RWPE2 (cell line): Measurements from ENCODE around the gene RUNX3.

Source experiments
- ATAC-seq: fragments of 200-7000 bp; cut with Tn5 transposase; 3 replicates; pipeline ENCODE4 v1.9.1; 2021; ENCODE audit warnings: low read depth
- DNase-seq: peaks from one replicate; pipeline ENCODE4 v3.0.0-alpha.2; 2020; ENCODE audit warnings: low spot score
- H3K27ac ChIP-seq: fragments of 450-650 bp; 2 replicates; pipeline ENCODE4 v1.5.1; 2017; ENCODE audit warnings: mild to moderate bottlenecking; ENCODE audit not compliant: poor library complexity, severe bottlenecking
- H3K27me3 ChIP-seq: fragments of 250-450 bp; sonication (Bioruptor Pico); 2 replicates; pipeline ENCODE4 v1.5.1; 2021; ENCODE audit warnings: mild to moderate bottlenecking, moderate library complexity; ENCODE audit not compliant: insufficient read depth, poor library complexity, severe bottlenecking
- H3K36me3 ChIP-seq: fragments of 250-450 bp; sonication (Bioruptor Pico); 2 replicates; pipeline ENCODE4 v1.5.1; 2020; ENCODE audit warnings: low read depth, mild to moderate bottlenecking, moderate library complexity
- H3K4me1 ChIP-seq: fragments of 250-450 bp; sonication (Bioruptor Pico); 2 replicates; pipeline ENCODE4 v1.5.1; 2021; ENCODE audit warnings: mild to moderate bottlenecking, moderate library complexity; ENCODE audit not compliant: insufficient read depth, poor library complexity, severe bottlenecking
- H3K4me3 ChIP-seq: fragments of 250-450 bp; sonication (Bioruptor Pico); 2 replicates; pipeline ENCODE4 v1.5.1; 2021; ENCODE audit warnings: mild to moderate bottlenecking, moderate library complexity; ENCODE audit not compliant: severe bottlenecking
- H3K9me3 ChIP-seq: fragments of 250-450 bp; sonication (Bioruptor Pico); 2 replicates; pipeline ENCODE4 v1.5.1; 2021; ENCODE audit warnings: mild to moderate bottlenecking, moderate library complexity; ENCODE audit not compliant: severe bottlenecking
- CTCF ChIP-seq: fragments of 450-650 bp; IDR thresholded peaks from one replicate; pipeline ENCODE4 v1.5.1; 2017; ENCODE audit warnings: mild to moderate bottlenecking, moderate library complexity; ENCODE audit not compliant: poor library complexity, severe bottlenecking

RUNX3 gene

GRCh38 chr1:24872061-24872850 is 57.8 kb downstream of the RUNX3 start:
- Histone ChIP-seq H3K27me3 (no peaks in the 10 kb centered on the region), H3K4me1 (no peaks in the 10 kb centered on the region), H3K9me3 (no peaks in the 10 kb centered on the region), H3K4me3 (no peak overlapping the region), H3K36me3 (no peaks in the 10 kb centered on the region), H3K27ac (no peak overlapping the region)
- ATAC-seq, result no peak
- no peak for TF ChIP-seq CTCF
- DNase-seq, result peak; percentile 36

- H3K27ac ChIP-seq, result no peak overlapping the region
- H3K9me3 ChIP-seq, result no peaks in the 10 kb centered on the region
- no peaks in the 10 kb centered on the region for H3K4me1 ChIP-seq
- TF ChIP-seq CTCF, result no peak
- H3K27me3 ChIP-seq, result no peaks in the 10 kb centered on the region
- H3K4me3 ChIP-seq, result no peak overlapping the region
- ATAC-seq, result no peak
- DNase-seq, result peak; percentile 23
- H3K36me3 ChIP-seq, result no peaks in the 10 kb centered on the region
Observed at GRCh38 chr1:24871306-24871901, 58.7 kb downstream of the RUNX3 start.

- H3K36me3 ChIP-seq, result no peaks in the 10 kb centered on the region
- H3K4me1 ChIP-seq, result no peaks in the 10 kb centered on the region
- H3K9me3 ChIP-seq, result no peaks in the 10 kb centered on the region
- TF ChIP-seq CTCF, result no peak
- ATAC-seq (no peak), DNase-seq (peak; percentile 45)
- no peak overlapping the region for H3K4me3 ChIP-seq
- no peaks in the 10 kb centered on the region for H3K27me3 ChIP-seq
- H3K27ac ChIP-seq, result no peak overlapping the region
Observed at GRCh38 chr1:24870551-24871195, 59.4 kb downstream of the RUNX3 start.

- Histone ChIP-seq H3K27me3 (no peaks in the 10 kb centered on the region), H3K4me3 (no peak overlapping the region), H3K36me3 (no peaks in the 10 kb centered on the region), H3K9me3 (no peaks in the 10 kb centered on the region), H3K27ac (no peak overlapping the region), H3K4me1 (no peaks in the 10 kb centered on the region)
- TF ChIP-seq CTCF, result no peak
- DNase-seq, result peak; percentile 34
- ATAC-seq, result no peak
Observed at GRCh38 chr1:24868016-24868875, 61.8 kb downstream of the RUNX3 start.
